ENCODE results near the gene GPAM.
"Not testable (repeated sequence)": the region's sequence is repeated elsewhere in the genome, so short reads cannot be mapped to it uniquely, and the experiment has no call there.

The GPAM gene

GRCh38 chr10:112126901-112127300, 56.7 kb downstream of the GPAM start:
- no peak for DNase-seq

- DNase-seq: no peak
Measured at GRCh38 chr10:112126172-112126571, 57.4 kb downstream of the GPAM start.

GRCh38 chr10:112124866-112125265, 58.7 kb downstream of the GPAM start:
- no peak for DNase-seq

- no peak for DNase-seq
Measured at GRCh38 chr10:112122827-112123226, 60.7 kb downstream of the GPAM start.

- DNase-seq: no peak
Measured at GRCh38 chr10:112120491-112120890, 63.1 kb downstream of the GPAM start.

GRCh38 chr10:112115781-112116385, 67.7 kb downstream of the GPAM start:
- no peak for DNase-seq

GRCh38 chr10:112109779-112110178, 73.8 kb downstream of the GPAM start:
- DNase-seq: not testable (repeated sequence)

All from activated CD4-positive, CD25-positive, alpha-beta regulatory T cell treated with anti-CD3 and anti-CD28 coated beads, Interleukin-2, amount 50 U/mL, for 72 hours (primary cell).